Naive B cell (primary cell): ENCODE measurements around the gene LRRFIP1. TPM values are rescaled to one million over a fixed set of nuclear protein-coding genes. Genes with fewer than 3 reads are reported as not detected.

ENCODE experiments used
- ATAC-seq, 2 donors: fragments of 150-1000 bp; cut with Tn5 transposase; 2 replicates each; pipeline ENCODE4 v1.10.0; 2021; ENCODE audit warnings: low read depth in 2 of 2, mild to moderate bottlenecking in 2 of 2, moderate library complexity in 2 of 2
- DNase-seq: peaks from one replicate; pipeline ENCODE4 v3.0.0; 2022
- H3K27ac Mint-ChIP-seq, 6 donors: one replicate each; pipeline ENCODE4 v1.8.0; 2020 to 2022; ENCODE audit warnings: mild to moderate bottlenecking in 6 of 6, mixed read lengths in 6 of 6, moderate library complexity in 5 of 6, inconsistent platforms in 2 of 6
- H3K27me3 Mint-ChIP-seq, 3 donors: one replicate each; pipeline ENCODE4 v1.8.0; 2021 to 2022; ENCODE audit warnings: mixed read lengths in 3 of 3, mild to moderate bottlenecking in 1 of 3
- H3K36me3 Mint-ChIP-seq, 2 donors: one replicate each; pipeline ENCODE4 v1.8.0; 2020 to 2022; ENCODE audit warnings: mixed read lengths in 2 of 2, inconsistent platforms in 1 of 2, mild to moderate bottlenecking in 1 of 2
- H3K4me1 Mint-ChIP-seq, 3 donors: one replicate each; pipeline ENCODE4 v1.8.0; 2020 to 2022; ENCODE audit warnings: mixed read lengths in 3 of 3, inconsistent platforms in 1 of 3, mild to moderate bottlenecking in 1 of 3, moderate library complexity in 1 of 3
- H3K4me3 Mint-ChIP-seq, 8 donors: one replicate each; pipeline ENCODE4 v1.8.0; 2020 to 2022; ENCODE audit warnings: mild to moderate bottlenecking in 8 of 8, mixed read lengths in 8 of 8, moderate library complexity in 8 of 8, inconsistent platforms in 2 of 8
- H3K9me3 Mint-ChIP-seq, 7 donors: one replicate each; pipeline ENCODE4 v1.8.0; 2020 to 2022; ENCODE audit warnings: mixed read lengths in 7 of 7, mild to moderate bottlenecking in 5 of 7, inconsistent platforms in 2 of 7, moderate library complexity in 1 of 7
- polyA plus RNA-seq, 6 donors: library from polyadenylated mRNA; unstranded; fragments of 300-500 nt; fragmentation: Illumina TruSeq; gene quantifications; one replicate each; pipeline ENCODE4 v1.2.3, GENCODE V29; 2021; ENCODE audit warnings: low read depth in 6 of 6

The LRRFIP1 gene
- polyA plus RNA-seq, 6 donors from 2014 or later = 45.8 to 88.7 (median 68.2) TPM

- peak overlapping the region in 2 of 6 donors; percentile 42 to 65 for H3K27ac Mint-ChIP-seq
- peaks cover 0 to 12% (median 6%) of the 10 kb centered on the region in 3 donors for H3K27me3 Mint-ChIP-seq
- no peaks in the 10 kb centered on the region for H3K9me3 Mint-ChIP-seq
- ATAC-seq (peak; percentile 55 to 61), DNase-seq (no peak)
- no peaks in the 10 kb centered on the region for H3K36me3 Mint-ChIP-seq
- peak overlapping the region in 6 of 8 donors; percentile 7 to 84 (median 66) for H3K4me3 Mint-ChIP-seq
- peaks cover 13 to 26% (median 21%) of the 10 kb centered on the region in 3 donors for H3K4me1 Mint-ChIP-seq
Observed at GRCh38 chr2:237616734-237617586, 10.4 kb upstream of the LRRFIP1 start.

DNA sequence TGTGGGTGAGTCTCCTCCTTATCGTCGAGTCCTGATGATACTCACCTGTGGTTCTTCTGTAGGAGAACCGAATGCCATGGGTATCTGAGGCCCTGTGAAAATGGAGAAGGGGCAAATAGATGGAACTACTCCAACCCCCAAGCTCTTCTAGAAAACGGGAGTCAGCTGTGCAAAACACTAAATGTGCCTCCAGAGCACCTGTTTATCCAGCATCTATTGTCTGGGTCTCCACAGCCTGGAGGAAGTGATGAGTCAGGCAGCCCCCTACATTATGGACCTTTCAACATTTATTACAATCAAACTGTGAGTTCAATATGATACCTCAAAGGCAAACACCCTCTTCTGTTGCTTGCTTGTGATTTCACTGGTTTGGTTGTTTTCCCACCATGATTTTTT is 9.8 kb upstream of the LRRFIP1 start:
- ATAC-seq (no peak), DNase-seq (no peak)
- peak overlapping the region in 1 of 6 donors; percentile 65 for H3K27ac Mint-ChIP-seq
- H3K36me3 Mint-ChIP-seq = no peaks in the 10 kb centered on the region
- peaks cover 0 to 12% (median 6%) of the 10 kb centered on the region in 3 donors for H3K27me3 Mint-ChIP-seq
- peak overlapping the region in 2 of 8 donors; percentile 77 to 84 for H3K4me3 Mint-ChIP-seq
- H3K9me3 Mint-ChIP-seq = no peaks in the 10 kb centered on the region
- H3K4me1 Mint-ChIP-seq = peaks cover 13 to 26% (median 21%) of the 10 kb centered on the region in 3 donors

- peak overlapping the region in 1 of 6 donors; percentile 33 for H3K27ac Mint-ChIP-seq
Observed at GRCh38 chr2:237618449-237618848, 8.9 kb upstream of the LRRFIP1 start.

DNA sequence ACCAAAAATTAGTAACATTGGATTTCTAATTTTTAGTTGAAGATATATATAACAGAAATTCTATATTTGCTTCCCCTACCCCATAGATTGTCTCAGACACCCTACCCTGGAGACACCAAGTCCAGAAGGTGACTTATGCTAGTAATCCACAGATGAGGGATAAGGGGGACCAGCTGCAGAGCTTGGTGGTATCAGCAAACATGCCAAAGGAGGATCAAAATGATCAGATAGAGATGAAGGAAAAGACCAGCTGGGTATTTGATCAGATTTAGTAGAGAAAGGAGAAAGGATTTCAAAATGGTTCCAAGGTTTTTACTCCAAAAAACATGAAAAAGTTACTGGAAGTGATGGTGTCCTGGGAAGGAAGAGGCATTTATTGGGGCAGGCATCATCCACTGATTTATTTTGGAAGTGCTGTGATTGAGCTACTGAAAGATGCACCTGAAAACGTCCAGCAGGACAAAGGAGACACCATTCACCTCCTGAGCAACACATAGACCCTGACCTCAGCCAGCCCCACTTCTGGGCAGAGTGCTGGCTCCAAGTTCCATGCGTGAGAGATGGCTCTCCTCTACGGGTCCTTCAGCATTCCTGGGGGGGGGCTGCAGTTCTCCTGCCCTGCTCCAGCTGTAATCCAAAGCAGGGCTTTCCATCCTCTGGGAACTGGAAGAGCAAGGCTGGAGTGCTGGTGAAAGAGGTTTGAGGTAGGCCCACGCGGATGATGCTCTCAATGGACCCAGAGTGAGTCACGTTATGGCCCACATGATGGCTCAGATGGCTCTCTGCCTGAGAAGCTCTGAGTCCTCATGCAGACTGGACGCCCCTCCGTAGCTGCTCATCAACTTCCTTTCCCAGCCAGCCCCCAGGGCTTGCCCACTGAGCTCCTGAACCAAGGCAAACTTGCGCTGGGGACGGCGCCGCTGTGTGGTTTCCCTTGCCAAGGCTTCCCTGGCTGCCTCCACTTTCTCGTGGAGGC is 3.7 kb upstream of the LRRFIP1 start:
- Mint-ChIP-seq H3K27ac (peak overlapping the region in 3 of 6 donors; percentile 6 to 81 (median 40)), H3K27me3 (peaks cover 0 to 17% (median 7%) of the 10 kb centered on the region in 3 donors)

More at GRCh38 chr2:237618449-237618848, 8.9 kb upstream of the LRRFIP1 start:
- ATAC-seq (no peak), DNase-seq (no peak)
- no peaks in the 10 kb centered on the region for H3K9me3 Mint-ChIP-seq
- H3K4me3 Mint-ChIP-seq = no peak overlapping the region
- peaks cover 13 to 26% (median 21%) of the 10 kb centered on the region in 3 donors for H3K4me1 Mint-ChIP-seq
- peaks cover 0 to 12% (median 6%) of the 10 kb centered on the region in 3 donors for H3K27me3 Mint-ChIP-seq
- H3K36me3 Mint-ChIP-seq = no peaks in the 10 kb centered on the region

GRCh38 chr2:237624565-237624964 is 2.8 kb upstream of the LRRFIP1 start:
- Mint-ChIP-seq H3K27ac (peak overlapping the region in 2 of 6 donors; percentile 47 to 81), H3K36me3 (no peaks in the 10 kb centered on the region), H3K4me3 (peak overlapping the region in 1 of 8 donors; percentile 84), H3K27me3 (peaks cover 0 to 21% (median 12%) of the 10 kb centered on the region in 3 donors), H3K9me3 (no peaks in the 10 kb centered on the region), H3K4me1 (peaks cover 0 to 20% (median 12%) of the 10 kb centered on the region in 3 donors)
- DNase-seq (no peak), ATAC-seq (peak in 1 of 2 donors; percentile 20)

More for the DNA sequence above, 3.7 kb upstream of the LRRFIP1 start:
- DNase-seq (no peak), ATAC-seq (no peak)
- Mint-ChIP-seq H3K4me3 (peak overlapping the region in 3 of 8 donors; percentile 16 to 52 (median 45)), H3K9me3 (no peaks in the 10 kb centered on the region), H3K36me3 (no peaks in the 10 kb centered on the region), H3K4me1 (peaks cover 0 to 15% (median 8%) of the 10 kb centered on the region in 3 donors)

DNA sequence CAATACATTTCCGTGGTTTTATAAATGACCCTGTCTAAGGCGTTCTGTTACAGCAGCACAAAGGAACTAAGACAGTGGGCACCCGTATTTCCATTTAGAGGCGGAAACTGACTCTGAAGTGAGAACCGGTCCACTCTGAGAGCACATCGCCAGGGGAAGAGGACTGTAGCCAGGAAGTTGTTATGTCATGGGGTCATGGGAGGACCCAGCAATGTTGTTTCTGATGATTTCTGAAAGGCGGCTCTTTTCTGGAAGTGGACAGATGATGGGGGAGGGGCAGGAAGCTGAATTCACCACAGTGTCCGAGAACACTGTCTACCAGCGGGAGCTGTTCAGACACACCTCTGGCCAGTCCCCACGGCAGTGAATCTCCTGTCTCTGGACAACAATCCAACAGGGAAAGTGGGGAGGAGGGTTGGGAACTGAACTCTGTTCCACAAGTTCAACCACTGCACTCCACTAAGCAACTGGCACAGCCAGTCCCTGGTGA is 2.1 kb upstream of the LRRFIP1 start:
- Mint-ChIP-seq H3K36me3 (no peaks in the 10 kb centered on the region), H3K4me3 (peak overlapping the region in 4 of 8 donors; percentile 46 to 84 (median 81)), H3K9me3 (no peaks in the 10 kb centered on the region), H3K27ac (peak overlapping the region in 2 of 6 donors; percentile 21 to 36), H3K4me1 (peaks cover 0 to 25% (median 15%) of the 10 kb centered on the region in 3 donors), H3K27me3 (peaks cover 0 to 26% (median 12%) of the 10 kb centered on the region in 3 donors)
- no peak for ATAC-seq
- DNase-seq = no peak

DNA sequence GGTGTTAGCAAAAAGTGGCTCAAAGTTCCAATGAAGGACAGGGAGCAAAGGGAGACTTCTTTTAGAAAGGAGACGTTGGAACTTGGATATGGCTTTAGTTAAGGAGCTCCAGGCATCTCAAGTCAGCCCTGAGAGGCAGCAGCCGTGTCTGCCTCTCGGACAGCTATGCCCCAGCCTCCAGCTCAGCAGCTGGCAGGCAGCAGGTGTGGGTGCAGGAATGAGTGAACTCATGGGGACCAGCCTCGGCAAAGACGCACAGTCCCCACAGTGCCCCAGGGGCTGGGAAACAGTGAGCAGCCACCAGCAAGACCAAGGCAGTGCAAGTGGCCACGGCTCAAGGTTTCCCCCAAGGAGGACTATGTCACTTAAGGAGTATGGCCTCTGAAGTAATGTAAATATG is 1.6 kb upstream of the LRRFIP1 start:
- Mint-ChIP-seq H3K4me3 (peak overlapping the region in 7 of 8 donors; percentile 42 to 93 (median 84)), H3K27ac (peak overlapping the region in 4 of 6 donors; percentile 36 to 79 (median 72)), H3K9me3 (no peaks in the 10 kb centered on the region), H3K27me3 (peaks cover 0 to 30% (median 12%) of the 10 kb centered on the region in 3 donors), H3K36me3 (no peaks in the 10 kb centered on the region), H3K4me1 (peaks cover 0 to 27% (median 21%) of the 10 kb centered on the region in 3 donors)
- ATAC-seq (peak in 1 of 2 donors; percentile 15), DNase-seq (no peak)

- DNase-seq = no peak
- peak; percentile 28 to 32 for ATAC-seq
Observed at GRCh38 chr2:237626813-237627440, 460 bp upstream of the LRRFIP1 start.

GRCh38 chr2:237628247-237629187 is 1.1 kb downstream of the LRRFIP1 start:
- no peak for DNase-seq
- peak overlapping the region; percentile 48 to 94 (median 78) for H3K27ac Mint-ChIP-seq

More at GRCh38 chr2:237626813-237627440, 460 bp upstream of the LRRFIP1 start:
- Mint-ChIP-seq H3K36me3 (no peaks in the 10 kb centered on the region), H3K4me1 (peaks cover 6 to 33% (median 30%) of the 10 kb centered on the region in 3 donors), H3K27me3 (peaks cover 0 to 31% (median 16%) of the 10 kb centered on the region in 3 donors), H3K4me3 (peak overlapping the region; percentile 66 to 93 (median 84)), H3K9me3 (no peaks in the 10 kb centered on the region), H3K27ac (peak overlapping the region in 5 of 6 donors; percentile 36 to 89 (median 53))

DNA sequence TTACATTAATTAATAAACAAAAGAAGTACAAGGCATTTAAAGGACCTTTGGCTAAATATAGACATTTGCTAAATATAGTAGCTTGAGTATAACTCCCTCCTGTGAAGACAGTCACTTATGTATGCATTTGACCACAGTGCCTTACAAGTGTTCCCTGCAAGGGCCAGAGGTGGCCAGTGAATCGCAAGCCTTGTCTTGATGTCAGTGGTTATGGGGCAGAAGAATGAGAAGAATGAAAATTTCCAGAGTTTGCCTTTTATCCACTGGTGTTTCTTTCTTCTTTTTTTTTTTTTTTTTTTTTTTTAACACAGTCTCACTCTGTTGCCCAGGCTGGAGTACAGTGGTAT is 1.8 kb downstream of the LRRFIP1 start:
- no peaks in the 10 kb centered on the region for H3K36me3 Mint-ChIP-seq
- peak overlapping the region in 5 of 8 donors; percentile 23 to 94 (median 90) for H3K4me3 Mint-ChIP-seq
- peaks cover 0 to 38% (median 16%) of the 10 kb centered on the region in 3 donors for H3K27me3 Mint-ChIP-seq
- H3K4me1 Mint-ChIP-seq = peaks cover 6 to 36% (median 33%) of the 10 kb centered on the region in 3 donors
- no peaks in the 10 kb centered on the region for H3K9me3 Mint-ChIP-seq
- DNase-seq = no peak
- no peak for ATAC-seq
- peak overlapping the region in 1 of 6 donors; percentile 76 for H3K27ac Mint-ChIP-seq

More at GRCh38 chr2:237628247-237629187, 1.1 kb downstream of the LRRFIP1 start:
- ATAC-seq = no peak
- H3K27me3 Mint-ChIP-seq = peaks cover 0 to 38% (median 16%) of the 10 kb centered on the region in 3 donors
- H3K9me3 Mint-ChIP-seq = no peaks in the 10 kb centered on the region
- H3K36me3 Mint-ChIP-seq = no peaks in the 10 kb centered on the region
- H3K4me3 Mint-ChIP-seq = peak overlapping the region; percentile 79 to 94 (median 90)
- H3K4me1 Mint-ChIP-seq = peaks cover 6 to 36% (median 33%) of the 10 kb centered on the region in 3 donors

DNA sequence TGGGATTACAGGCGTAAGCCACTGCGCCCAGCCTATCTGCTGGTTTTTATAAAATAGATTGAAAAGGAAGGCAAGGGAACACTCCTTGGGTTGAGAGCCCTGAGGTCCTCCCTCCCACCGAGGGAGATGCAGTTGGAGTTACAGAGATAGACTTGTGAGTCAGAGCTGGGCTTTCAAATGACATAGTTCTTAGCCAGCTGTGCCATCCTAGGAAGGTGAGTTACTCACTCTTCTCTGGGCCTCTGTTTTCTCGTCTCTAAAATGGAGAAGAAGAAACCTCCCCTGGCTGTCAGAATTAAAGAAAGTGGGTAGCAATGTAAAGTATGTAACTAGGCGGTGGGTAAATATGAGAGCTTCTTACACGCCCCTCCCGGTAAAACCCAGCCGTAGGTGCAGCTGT is 2.4 kb downstream of the LRRFIP1 start:
- peak overlapping the region in 1 of 6 donors; percentile 38 for H3K27ac Mint-ChIP-seq
- DNase-seq = no peak
- peaks cover 0 to 4% of the 10 kb centered on the region in 2 donors for H3K36me3 Mint-ChIP-seq
- peaks cover 6 to 36% (median 33%) of the 10 kb centered on the region in 3 donors for H3K4me1 Mint-ChIP-seq
- peak overlapping the region in 4 of 8 donors; percentile 15 to 94 (median 50) for H3K4me3 Mint-ChIP-seq
- peaks cover 0 to 6% (median 1%) of the 10 kb centered on the region in 7 donors for H3K9me3 Mint-ChIP-seq
- no peak for ATAC-seq
- peaks cover 3 to 38% (median 16%) of the 10 kb centered on the region in 3 donors for H3K27me3 Mint-ChIP-seq
